Adrenal gland (tissue), 5 donors: ENCODE measurements around the gene MFNG.

Source experiments
- POLR2A ChIP-seq, 2 donors: fragments of 450-650 bp; IDR thresholded peaks; one replicate each; pipeline ENCODE4 v1.6.1; 2017; ENCODE audit warnings: antibody characterized with exemption in 2 of 2, mild to moderate bottlenecking in 2 of 2, moderate library complexity in 1 of 2
- TF ChIP-seq, protein P1 (sequence below), 6 experiments: fragments of 450-650 bp in 4 of 6; fragments of 200-600 bp in 2 of 6; sonication (generic) in 1 of 6; IDR thresholded peaks; 1 replicate in 5 of 6; 2 replicates in 1 of 6; pipeline versions ENCODE4 v1.5.1 to v1.8.0; 2016 to 2021; ENCODE audit warnings: antibody characterized with exemption in 6 of 6, mild to moderate bottlenecking in 2 of 6, moderate library complexity in 1 of 6
- donor health status: DM: no; HTN: no; CAD: no.

DNA sequence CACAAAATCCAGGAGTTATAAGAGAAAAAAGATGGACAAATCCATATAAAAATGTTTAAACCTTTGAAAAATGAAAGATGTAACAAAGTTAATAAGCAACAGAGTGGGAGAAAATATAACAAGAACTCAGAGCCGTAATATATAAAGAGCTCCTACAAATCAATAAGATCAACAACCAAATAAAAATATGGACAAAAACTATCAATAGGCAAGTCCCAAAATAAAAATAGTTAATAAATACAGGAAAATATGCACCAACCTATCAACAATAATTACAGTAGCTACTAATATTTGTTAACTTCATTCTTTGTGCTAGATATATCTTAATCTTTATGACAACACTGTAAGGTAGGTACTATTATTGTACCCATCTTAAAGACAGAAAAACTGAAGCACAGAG lies 30.3 kb upstream of the MFNG start:
- TF ChIP-seq, protein P1, sequence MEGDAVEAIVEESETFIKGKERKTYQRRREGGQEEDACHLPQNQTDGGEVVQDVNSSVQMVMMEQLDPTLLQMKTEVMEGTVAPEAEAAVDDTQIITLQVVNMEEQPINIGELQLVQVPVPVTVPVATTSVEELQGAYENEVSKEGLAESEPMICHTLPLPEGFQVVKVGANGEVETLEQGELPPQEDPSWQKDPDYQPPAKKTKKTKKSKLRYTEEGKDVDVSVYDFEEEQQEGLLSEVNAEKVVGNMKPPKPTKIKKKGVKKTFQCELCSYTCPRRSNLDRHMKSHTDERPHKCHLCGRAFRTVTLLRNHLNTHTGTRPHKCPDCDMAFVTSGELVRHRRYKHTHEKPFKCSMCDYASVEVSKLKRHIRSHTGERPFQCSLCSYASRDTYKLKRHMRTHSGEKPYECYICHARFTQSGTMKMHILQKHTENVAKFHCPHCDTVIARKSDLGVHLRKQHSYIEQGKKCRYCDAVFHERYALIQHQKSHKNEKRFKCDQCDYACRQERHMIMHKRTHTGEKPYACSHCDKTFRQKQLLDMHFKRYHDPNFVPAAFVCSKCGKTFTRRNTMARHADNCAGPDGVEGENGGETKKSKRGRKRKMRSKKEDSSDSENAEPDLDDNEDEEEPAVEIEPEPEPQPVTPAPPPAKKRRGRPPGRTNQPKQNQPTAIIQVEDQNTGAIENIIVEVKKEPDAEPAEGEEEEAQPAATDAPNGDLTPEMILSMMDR (IDR thresholded peaks at IDR 0.05): no peak
- TF ChIP-seq POLR2A (IDR thresholded peaks at IDR 0.05): no peak
